ENCODE data around the gene SLFNL1. TPM values are rescaled to one million over a fixed set of nuclear protein-coding genes. Genes with fewer than 3 reads are reported as not detected.

SLFNL1 gene
- polyA plus RNA-seq, 1 donor: 1.1 TPM

Other genes with a start within 250 kb of the SLFNL1 start
- gene KCNQ4, start 237.9 kb downstream of the SLFNL1 start, polyA plus RNA-seq (ENCODE audit: insufficient read length): 2.0 TPM
- 2.4 TPM for gene CITED4, start 159.4 kb downstream of the SLFNL1 start, polyA plus RNA-seq (ENCODE audit: insufficient read length)
- 33.0 TPM for gene CTPS1, start 42.0 kb downstream of the SLFNL1 start, polyA plus RNA-seq (ENCODE audit: insufficient read length)
- gene SCMH1, start 220.6 kb upstream of the SLFNL1 start, polyA plus RNA-seq (ENCODE audit: insufficient read length): 49.8 TPM

All from left kidney (tissue), 1 donor.